HepG2 (cell line): Measurements from ENCODE around the gene WDHD1. TPM values are rescaled to one million over a fixed set of nuclear protein-coding genes. Genes with fewer than 3 reads are reported as not detected.
A peak's percentile ranks its signal among the peaks of the same experiment; 100 is the strongest.

Experiments used
- BORCS8-MEF2B ChIP-seq: sonication (generic); formaldehyde crosslinking; IDR thresholded peaks from 2 replicates; pipeline ENCODE4 v1.8.0; 2022; ENCODE audit warnings: mild to moderate bottlenecking, missing genetic modification reagents
- CEBPZ ChIP-seq: IDR thresholded peaks from 2 replicates; pipeline ENCODE4 v1.6.1; 2012; ENCODE audit warnings: low read length, improper control_type of control experiment
- CTCF ChIP-seq: sonication (generic); formaldehyde crosslinking; IDR thresholded peaks from 2 replicates; pipeline ENCODE4 v1.5.0; 2020; ENCODE audit warnings: mild to moderate bottlenecking, missing genetic modification reagents, moderate library complexity
- DMTF1 ChIP-seq: sonication (generic); formaldehyde crosslinking; IDR thresholded peaks from 2 replicates; pipeline ENCODE4 v1.4.0; 2020; ENCODE audit warnings: mild to moderate bottlenecking, missing genetic modification reagents
- DNMT3B ChIP-seq: conservative IDR thresholded peaks from 2 replicates; pipeline ENCODE4 v1.6.1; 2016; ENCODE audit warnings: missing biosample characterization, control low read depth
- FOXO1 ChIP-seq: sonication (generic); formaldehyde crosslinking; IDR thresholded peaks from 2 replicates; pipeline ENCODE4 v1.4.0; 2020; ENCODE audit warnings: missing genetic modification reagents
- PHB2 ChIP-seq: fragments of 450-650 bp; IDR thresholded peaks from 2 replicates; pipeline ENCODE4 v1.6.1; 2018; ENCODE audit not compliant: partially characterized antibody
- SMAD9 ChIP-seq: sonication (generic); formaldehyde crosslinking; IDR thresholded peaks from 2 replicates; pipeline ENCODE4 v1.5.1; 2020; ENCODE audit warnings: mild to moderate bottlenecking, missing genetic modification reagents
- SNAPC4 ChIP-seq: sonication (generic); formaldehyde crosslinking; IDR thresholded peaks from 2 replicates; pipeline ENCODE4 v1.4.0; 2020; ENCODE audit warnings: mild to moderate bottlenecking, missing genetic modification reagents
- TMF1 ChIP-seq: sonication (generic); formaldehyde crosslinking; IDR thresholded peaks from 2 replicates; pipeline ENCODE4 v1.8.1; 2022; ENCODE audit warnings: low read depth, missing genetic modification reagents
- ZBTB7A ChIP-seq: sonication (generic); formaldehyde crosslinking; IDR thresholded peaks from 2 replicates; pipeline ENCODE4 v1.8.0; 2022; ENCODE audit warnings: mild to moderate bottlenecking, missing genetic modification reagents
- ZNF350 ChIP-seq: sonication (generic); formaldehyde crosslinking; IDR thresholded peaks from 2 replicates; pipeline ENCODE4 v1.4.0; 2020; ENCODE audit warnings: mild to moderate bottlenecking, low read depth, missing genetic modification reagents, borderline replicate concordance
- ZNF546 ChIP-seq: sonication (generic); formaldehyde crosslinking; conservative IDR thresholded peaks from 2 replicates; pipeline ENCODE4 v1.8.1; 2023; ENCODE audit warnings: mild to moderate bottlenecking, missing genetic modification reagents
- ZNF615 ChIP-seq: sonication (generic); formaldehyde crosslinking; IDR thresholded peaks from 2 replicates; pipeline ENCODE4 v1.5.0; 2020; ENCODE audit warnings: mild to moderate bottlenecking, missing genetic modification reagents, borderline replicate concordance
- ZSCAN12 ChIP-seq: sonication (generic); formaldehyde crosslinking; IDR thresholded peaks from 2 replicates; pipeline ENCODE4 v1.9.0; 2021; ENCODE audit warnings: mild to moderate bottlenecking, missing genetic modification reagents
- polyA plus RNA-seq, 8 experiments: library from polyadenylated mRNA; depleted of rRNA in 3 of 8; stranded (reverse) in 7 of 8; unstranded in 1 of 8; fragments of >200 nt; fragmentation: Illumina TruSeq in 4 of 8; extraction: Trizol in 4 of 8; gene quantifications; 2 replicates each; pipeline versions ENCODE4 v1.2.1 to v1.2.3, GENCODE V29; 2011 to 2016; ENCODE audit warnings: low read depth in 4 of 8, missing spikeins in 1 of 8, mixed read lengths in 1 of 8; ENCODE audit not compliant: insufficient read depth in 1 of 8
- total RNA-seq, 5 experiments: library from RNA; depleted of rRNA; stranded (reverse); fragments of >200 nt; fragmentation: Illumina TruSeq; extraction: Trizol; gene quantifications; 2 replicates each; pipeline ENCODE4 v1.2.3, GENCODE V29; 2016; ENCODE audit warnings: low read depth in 1 of 5

The WDHD1 gene
- total and polyA plus RNA-seq, 2 of the 13 experiments (the other 11 are each of a cell fraction or from before 2014, with no cell fraction given): 5.5 to 27.5 TPM

- TF ChIP-seq TMF1 (no peak; the same call in 1 of the 2 replicates), ZNF615 (CRISPR knock-in tag) (0 out of 2 replicates have a peak, but pooled peaks have one; percentile 72), DMTF1 (peak; percentile 88; the same call in 1 of the 2 replicates), ZBTB7A (CRISPR knock-in tag) (peak; percentile 74; the same call in 1 of the 2 replicates), ZNF350 (CRISPR knock-in tag) (peak; percentile 62; the same call in 1 of the 2 replicates), SNAPC4 (CRISPR knock-in tag) (peak; percentile 85), DNMT3B (CRISPR knock-in tag) (0 out of 2 replicates have a peak, but pooled peaks have one; percentile 36), ZNF546 (CRISPR knock-in tag) (no peak), CTCF (peak; percentile 94), SMAD9 (CRISPR knock-in tag) (0 out of 2 replicates have a peak, but pooled peaks have one; percentile 44), FOXO1 (CRISPR knock-in tag) (no peak), PHB2 (no peak), CEBPZ (no peak), BORCS8-MEF2B (CRISPR knock-in tag) (peak; percentile 80), ZSCAN12 (CRISPR knock-in tag) (no peak)
These were observed 24.7 kb upstream of the WDHD1 start, which contains the start of gene MAPK1IP1L (continued) for GRCh38 chr14:55051423-55052268.
